Measurements from ENCODE around the gene DDX47. TPM values are rescaled to one million over a fixed set of nuclear protein-coding genes. Genes with fewer than 3 reads are reported as not detected.

Gene DDX47
- total RNA-seq = 123 and 133 TPM in 2 replicates

- intact Hi-C loops (cut with micrococcal nuclease) = loop anchor here (1.0 to 10.0 kb wide), 4 partner anchors 9 to 361 kb away; no protein-coding TSS in a partner anchor
- no peaks in the 10 kb centered on the region for H3K27me3 Mint-ChIP-seq
- peaks cover 48% of the 10 kb centered on the region for H3K4me1 Mint-ChIP-seq
- peak within 1 kb of the TSS; percentile 93 for H3K4me3 Mint-ChIP-seq
- H3K36me3 Mint-ChIP-seq (ENCODE audit: low read depth) = peaks cover 33% of the 10 kb centered on the region
- no peaks in the 10 kb centered on the region for H3K9me3 Mint-ChIP-seq
- H3K27ac Mint-ChIP-seq = peak within 1 kb of the TSS; percentile 96
- peak; percentile 99 for DNase-seq
Observed at GRCh38 chr12:12813120-12814101, at the start of gene DDX47. TSS of gene DDX47 (plus strand) at chr12:12813346. CDS start at chr12:12813368, 22 bp downstream.

DNA sequence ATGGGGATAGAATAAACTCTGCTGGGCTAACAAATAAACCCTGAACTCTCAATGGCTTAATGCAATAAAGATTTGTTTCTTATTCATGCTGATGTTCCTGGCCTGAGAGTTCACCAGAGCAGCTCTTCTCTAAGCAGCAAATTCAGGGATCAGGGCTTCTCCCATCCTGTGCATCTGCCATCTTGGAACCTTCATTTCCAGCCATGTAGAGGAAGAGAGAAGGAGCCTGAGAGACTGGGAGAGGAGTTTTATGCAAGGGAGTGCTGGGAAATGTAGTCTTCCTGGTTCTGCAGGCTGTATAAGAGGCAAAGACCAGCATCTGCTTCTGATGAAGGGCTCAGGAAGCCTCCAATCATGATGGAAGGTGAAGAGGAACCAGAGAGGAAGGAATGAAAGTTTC is 48.3 kb upstream of the DDX47 start:
- Mint-ChIP-seq H3K4me1 (no peaks in the 10 kb centered on the region), H3K4me3 (no peak overlapping the region), H3K27ac (no peak overlapping the region), H3K27me3 (no peaks in the 10 kb centered on the region), H3K36me3 (ENCODE audit: low read depth) (peaks cover 29% of the 10 kb centered on the region), H3K9me3 (peaks cover 7% of the 10 kb centered on the region)
- intact Hi-C loops (cut with micrococcal nuclease) = no loop called here
- no peak for DNase-seq

GRCh38 chr12:12770262-12770661 is 42.9 kb upstream of the DDX47 start:
- H3K27ac Mint-ChIP-seq = no peak overlapping the region

GRCh38 chr12:12774791-12775190 is 38.4 kb upstream of the DDX47 start:
- Mint-ChIP-seq H3K36me3 (ENCODE audit: low read depth) (peaks cover 12% of the 10 kb centered on the region), H3K27ac (no peak overlapping the region), H3K4me3 (no peak overlapping the region), H3K4me1 (no peaks in the 10 kb centered on the region), H3K9me3 (peaks cover 10% of the 10 kb centered on the region), H3K27me3 (no peaks in the 10 kb centered on the region)
- intact Hi-C loops (cut with micrococcal nuclease) = no loop called here
- DNase-seq = no peak

More at GRCh38 chr12:12770262-12770661, 42.9 kb upstream of the DDX47 start:
- no peaks in the 10 kb centered on the region for H3K4me1 Mint-ChIP-seq
- DNase-seq = no peak
- peaks cover 19% of the 10 kb centered on the region for H3K36me3 Mint-ChIP-seq (ENCODE audit: low read depth)
- H3K4me3 Mint-ChIP-seq = no peak overlapping the region
- intact Hi-C loops (cut with micrococcal nuclease) = no loop called here
- no peaks in the 10 kb centered on the region for H3K27me3 Mint-ChIP-seq
- peaks cover 14% of the 10 kb centered on the region for H3K9me3 Mint-ChIP-seq

DNA sequence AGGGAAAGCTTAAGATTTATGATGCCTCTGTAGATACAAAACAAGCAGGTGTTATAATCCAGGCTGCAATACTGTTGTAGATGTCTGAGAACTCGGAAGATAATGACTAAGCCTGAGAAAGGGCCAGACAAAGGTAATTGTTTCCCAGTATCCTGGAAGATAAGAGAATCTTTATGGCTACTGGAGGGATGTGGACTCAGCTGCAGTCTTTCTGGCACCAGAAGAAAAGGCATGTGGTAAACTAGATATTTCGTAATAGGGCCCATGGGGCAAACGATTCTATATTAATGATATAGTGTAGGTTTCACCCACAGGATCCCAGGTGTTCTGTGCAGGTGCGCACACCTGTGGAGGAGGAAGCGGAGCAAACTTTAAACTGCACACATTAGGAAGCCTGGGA is 36.9 kb upstream of the DDX47 start:
- H3K4me3 Mint-ChIP-seq = no peak overlapping the region
- H3K4me1 Mint-ChIP-seq = no peaks in the 10 kb centered on the region
- no peaks in the 10 kb centered on the region for H3K27me3 Mint-ChIP-seq
- H3K9me3 Mint-ChIP-seq = peaks cover 10% of the 10 kb centered on the region
- no peak for DNase-seq
- no peak overlapping the region for H3K27ac Mint-ChIP-seq
- peaks cover 7% of the 10 kb centered on the region for H3K36me3 Mint-ChIP-seq (ENCODE audit: low read depth)
- intact Hi-C loops (cut with micrococcal nuclease) = no loop called here

- Mint-ChIP-seq H3K36me3 (ENCODE audit: low read depth) (peaks cover 7% of the 10 kb centered on the region), H3K4me1 (no peaks in the 10 kb centered on the region), H3K27me3 (no peaks in the 10 kb centered on the region), H3K9me3 (peaks cover 8% of the 10 kb centered on the region), H3K27ac (no peak overlapping the region), H3K4me3 (no peak overlapping the region)
- intact Hi-C loops (cut with micrococcal nuclease) = no loop called here
- no peak for DNase-seq
Observed at GRCh38 chr12:12777092-12777491, 36.1 kb upstream of the DDX47 start.

DNA sequence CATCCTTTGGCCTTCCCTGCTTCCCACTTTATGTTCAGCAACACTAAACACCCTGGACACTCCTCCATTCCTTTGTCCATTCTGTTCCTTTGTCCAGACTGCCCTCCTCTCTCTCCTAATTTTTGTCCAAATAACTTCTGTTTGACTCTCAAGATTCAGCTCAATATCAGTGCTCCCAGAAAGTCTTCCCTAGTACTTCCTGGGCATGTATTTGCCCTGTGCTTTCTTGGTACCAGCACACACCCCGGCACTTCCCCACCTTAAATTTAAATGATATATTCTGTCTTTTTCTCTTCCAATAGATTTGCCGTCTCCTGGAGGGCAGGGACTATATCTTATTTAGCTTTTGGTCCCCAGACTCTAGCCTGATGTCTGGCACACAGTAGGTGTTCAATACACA is 34.1 kb upstream of the DDX47 start:
- Mint-ChIP-seq H3K9me3 (no peaks in the 10 kb centered on the region), H3K36me3 (ENCODE audit: low read depth) (peaks cover 8% of the 10 kb centered on the region), H3K27me3 (no peaks in the 10 kb centered on the region), H3K4me3 (no peak overlapping the region), H3K27ac (no peak overlapping the region), H3K4me1 (no peaks in the 10 kb centered on the region)
- intact Hi-C loops (cut with micrococcal nuclease) = no loop called here
- DNase-seq = no peak

DNA sequence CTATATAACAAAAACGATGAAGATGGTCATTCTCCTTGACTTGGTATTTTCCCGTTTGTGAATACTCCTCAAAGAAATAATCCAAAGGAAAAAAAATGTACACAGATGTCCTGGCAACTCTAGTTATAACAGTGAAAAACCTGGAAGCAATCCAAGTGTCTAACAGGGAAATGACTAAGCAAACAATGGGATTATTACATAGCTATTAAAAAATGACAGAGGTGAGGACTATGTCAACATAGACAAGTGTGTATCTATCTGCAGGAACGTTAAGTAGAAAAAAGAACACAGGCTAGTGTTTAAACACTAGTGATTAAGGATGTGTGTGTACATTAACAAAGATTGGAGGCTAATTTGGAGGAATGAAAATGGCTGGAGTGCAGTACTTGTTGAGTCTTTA is 33.6 kb upstream of the DDX47 start:
- no peak for DNase-seq
- no peaks in the 10 kb centered on the region for H3K27me3 Mint-ChIP-seq
- H3K4me1 Mint-ChIP-seq = no peaks in the 10 kb centered on the region
- no peaks in the 10 kb centered on the region for H3K9me3 Mint-ChIP-seq
- intact Hi-C loops (cut with micrococcal nuclease) = no loop called here
- H3K36me3 Mint-ChIP-seq (ENCODE audit: low read depth) = peaks cover 8% of the 10 kb centered on the region
- H3K27ac Mint-ChIP-seq = no peak overlapping the region
- H3K4me3 Mint-ChIP-seq = no peak overlapping the region

- Mint-ChIP-seq H3K4me1 (peaks cover 31% of the 10 kb centered on the region), H3K4me3 (no peak overlapping the region)
- intact Hi-C loops (cut with micrococcal nuclease) = no loop called here
Observed at GRCh38 chr12:12784116-12784515, 29.0 kb upstream of the DDX47 start.

DNA sequence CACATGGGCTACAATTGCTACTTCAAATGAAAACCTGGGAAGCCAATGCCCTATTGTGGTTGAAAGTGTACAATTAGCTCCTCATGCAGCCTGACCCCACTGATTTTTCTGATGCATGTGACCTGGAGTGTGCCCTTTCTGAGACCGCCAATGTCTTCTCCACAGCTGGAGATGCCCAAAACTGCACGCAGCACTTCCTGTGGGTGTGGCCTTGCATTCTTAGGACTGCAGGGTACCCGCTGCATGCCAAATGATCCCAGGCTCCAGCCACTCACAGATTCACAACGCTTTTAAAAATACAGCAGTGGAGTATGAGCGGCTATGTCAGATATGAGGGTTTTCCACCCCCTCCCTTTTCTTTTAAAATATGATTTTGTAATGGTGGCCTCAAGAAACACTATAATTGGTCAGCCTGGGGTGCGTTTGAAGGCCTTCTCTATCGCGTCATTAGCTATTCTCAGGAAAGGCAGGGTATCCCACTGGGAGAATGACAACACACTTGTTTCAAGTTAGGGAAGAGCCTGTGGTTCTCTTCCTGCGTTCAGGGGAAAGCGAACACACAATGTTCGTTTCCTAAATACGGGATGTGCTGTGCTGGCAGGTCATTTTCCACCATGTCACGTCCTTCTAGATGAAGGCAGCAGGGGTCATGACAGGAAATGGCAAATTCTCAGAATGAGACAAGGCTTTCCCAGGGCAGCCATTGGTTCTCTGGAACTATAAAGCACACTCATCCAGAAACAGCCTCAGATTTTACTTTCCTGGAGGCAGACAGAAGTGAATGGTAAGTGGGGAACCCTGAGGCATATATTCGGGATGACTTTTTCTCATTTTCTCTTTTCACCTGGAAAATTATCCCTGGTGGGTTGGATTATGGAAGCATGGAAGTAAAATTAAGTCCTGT is 28.0 kb upstream of the DDX47 start, which contains the start of gene APOLD1:
Gene APOLD1, plus strand, starts transcription at position 749 of the 904 bp plus-strand sequence. Its CDS starts 33 bp downstream, at position 782.
- Mint-ChIP-seq H3K36me3 (ENCODE audit: low read depth) (peaks cover 4% of the 10 kb centered on the region), H3K4me3 (peak within 1 kb of the TSS; percentile 89), H3K27me3 (no peaks in the 10 kb centered on the region), H3K9me3 (no peaks in the 10 kb centered on the region), H3K27ac (peak within 1 kb of the TSS; percentile 83), H3K4me1 (peaks cover 33% of the 10 kb centered on the region)
- no peak for DNase-seq
- intact Hi-C loops (cut with micrococcal nuclease) = loop anchor here (5.0 kb wide), 4 partner anchors 112 to 427 kb away; no protein-coding TSS in a partner anchor

More at GRCh38 chr12:12784116-12784515, 29.0 kb upstream of the DDX47 start:
- Mint-ChIP-seq H3K36me3 (ENCODE audit: low read depth) (peaks cover 4% of the 10 kb centered on the region), H3K27ac (no peak overlapping the region), H3K27me3 (no peaks in the 10 kb centered on the region), H3K9me3 (no peaks in the 10 kb centered on the region)
- DNase-seq = no peak

GRCh38 chr12:12786351-12786705 is 26.8 kb upstream of the DDX47 start:
- intact Hi-C loops (cut with micrococcal nuclease) = loop anchor here (5.0 kb wide), 4 partner anchors 111 to 426 kb away; no protein-coding TSS in a partner anchor
- Mint-ChIP-seq H3K4me1 (peaks cover 33% of the 10 kb centered on the region), H3K4me3 (peak overlapping the region; percentile 89), H3K9me3 (no peaks in the 10 kb centered on the region), H3K36me3 (ENCODE audit: low read depth) (peaks cover 4% of the 10 kb centered on the region), H3K27me3 (no peaks in the 10 kb centered on the region), H3K27ac (peak overlapping the region; percentile 83)
- no peak for DNase-seq

DNA sequence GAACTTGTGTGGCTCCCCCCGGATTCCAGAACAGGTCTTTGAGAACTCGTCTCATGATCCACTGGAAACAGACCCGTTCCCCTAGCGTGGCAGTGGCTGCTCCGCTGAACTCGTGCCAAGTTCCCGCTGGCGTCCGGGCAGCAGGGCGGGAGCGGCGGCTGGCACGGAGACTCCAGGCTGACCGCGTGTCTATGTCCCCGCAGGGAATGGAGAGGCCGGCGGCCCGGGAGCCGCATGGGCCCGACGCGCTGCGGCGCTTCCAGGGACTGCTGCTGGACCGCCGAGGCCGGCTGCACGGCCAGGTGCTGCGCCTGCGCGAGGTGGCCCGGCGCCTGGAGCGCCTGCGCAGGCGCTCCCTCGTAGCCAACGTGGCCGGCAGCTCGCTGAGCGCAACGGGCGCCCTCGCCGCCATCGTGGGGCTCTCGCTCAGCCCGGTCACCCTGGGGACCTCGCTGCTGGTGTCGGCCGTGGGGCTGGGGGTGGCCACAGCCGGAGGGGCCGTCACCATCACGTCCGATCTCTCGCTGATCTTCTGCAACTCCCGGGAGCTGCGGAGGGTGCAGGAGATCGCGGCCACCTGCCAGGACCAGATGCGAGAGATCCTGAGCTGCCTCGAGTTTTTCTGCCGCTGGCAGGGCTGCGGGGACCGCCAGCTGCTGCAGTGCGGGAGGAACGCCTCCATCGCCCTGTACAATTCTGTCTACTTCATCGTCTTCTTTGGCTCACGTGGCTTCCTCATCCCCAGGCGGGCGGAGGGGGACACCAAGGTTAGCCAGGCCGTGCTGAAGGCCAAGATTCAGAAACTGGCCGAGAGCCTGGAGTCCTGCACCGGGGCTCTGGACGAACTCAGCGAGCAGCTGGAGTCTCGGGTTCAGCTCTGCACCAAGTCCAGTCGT is 26.2 kb upstream of the DDX47 start:
- intact Hi-C loops (cut with micrococcal nuclease) = loop anchor here (5.0 kb wide), 4 partner anchors 110 to 425 kb away; no protein-coding TSS in a partner anchor

More for the DNA sequence above, 26.2 kb upstream of the DDX47 start:
- no peaks in the 10 kb centered on the region for H3K9me3 Mint-ChIP-seq
- peak overlapping the region; percentile 94 for H3K27ac Mint-ChIP-seq
- H3K4me3 Mint-ChIP-seq = peak overlapping the region; percentile 89
- peak; percentile 93 for DNase-seq
- H3K27me3 Mint-ChIP-seq = no peaks in the 10 kb centered on the region
- peaks cover 4% of the 10 kb centered on the region for H3K36me3 Mint-ChIP-seq (ENCODE audit: low read depth)
- H3K4me1 Mint-ChIP-seq = peaks cover 33% of the 10 kb centered on the region
